H1 (cell line): ENCODE measurements around the gene SORBS1. TPM values are rescaled to one million over a fixed set of nuclear protein-coding genes. Genes with fewer than 3 reads are reported as not detected.

Experiments
- CTCF ChIA-PET: fragments of 300-600 bp; sonication (Branson Sonifier 250); formaldehyde crosslinking; loops from one replicate; lab custom pipeline; 2021; ENCODE audit not compliant: partially characterized antibody; lab: Charles Lee
- POLR2A ChIA-PET: fragments of 300-600 bp; sonication (Branson Sonifier 250); formaldehyde crosslinking; loops from one replicate; lab custom pipeline; 2021; ENCODE audit warnings: inconsistent platforms; ENCODE audit not compliant: partially characterized antibody; lab: Charles Lee
- DNase-seq, 2 experiments: peaks; one replicate each; pipeline versions ENCODE4 v3.0.0 to v3.0.0-alpha.2; 2010 to 2022; ENCODE audit warnings: low spot score in 2 of 2, low read depth in 1 of 2, mixed read lengths in 1 of 2
- FAIRE-seq: peaks from 2 replicates; lab custom pipeline; 2011; peaks lifted over from hg19 to GRCh38; lab: Jason Lieb, UNC
- H2AFZ ChIP-seq: 2 replicates; pipeline ENCODE4 v1.8.1; 2012; ENCODE audit warnings: low read length, inconsistent platforms
- H2AK5ac ChIP-seq: 2 replicates; pipeline ENCODE4 v1.6.1; 2013; ENCODE audit warnings: low read depth, low read length
- H2BK120ac ChIP-seq: replicated peaks from 2 replicates; pipeline ENCODE3; 2013; ENCODE audit warnings: low read depth, low read length, inconsistent platforms
- H2BK12ac ChIP-seq: 2 replicates; pipeline ENCODE4 v1.6.1; 2013; ENCODE audit warnings: low read depth, low read length
- H2BK15ac ChIP-seq: 2 replicates; pipeline ENCODE4 v1.6.1; 2013; ENCODE audit warnings: low read length
- H2BK20ac ChIP-seq: 2 replicates; pipeline ENCODE4 v1.6.1; 2013; ENCODE audit warnings: low read length
- H2BK5ac ChIP-seq: 2 replicates; pipeline ENCODE4 v1.6.1; 2013; ENCODE audit warnings: low read depth, low read length
- H3K14ac ChIP-seq: 2 replicates; pipeline ENCODE4 v1.6.1; 2013; ENCODE audit warnings: inconsistent platforms; ENCODE audit not compliant: insufficient read length
- H3K18ac ChIP-seq: 2 replicates; pipeline ENCODE4 v1.6.1; 2013; ENCODE audit warnings: low read length; ENCODE audit errors: extremely low read depth
- H3K23ac ChIP-seq: 2 replicates; pipeline ENCODE4 v1.6.1; 2013; ENCODE audit warnings: inconsistent platforms; ENCODE audit not compliant: insufficient read length
- H3K23me2 ChIP-seq: 2 replicates; pipeline ENCODE4 v1.6.1; 2013; ENCODE audit warnings: low read depth, low read length
- H3K27ac ChIP-seq: 2 replicates; pipeline ENCODE4 v1.6.1; 2011; ENCODE audit warnings: low read depth, low read length, inconsistent platforms
- H3K27me3 ChIP-seq, 4 experiments: replicated peaks in 1 of 4; 1 replicate in 1 of 4; 2 replicates in 3 of 4; pipeline versions ENCODE4 v1.6.1 to v1.8.1; 2011 to 2013; ENCODE audit warnings: low read length in 3 of 4, mild to moderate bottlenecking in 3 of 4, inconsistent platforms in 2 of 4, mixed read lengths in 2 of 4, moderate library complexity in 1 of 4; ENCODE audit not compliant: control insufficient read depth in 3 of 4, insufficient read depth in 3 of 4; ENCODE audit errors: extremely low read depth in 1 of 4
- H3K36me3 ChIP-seq, 4 experiments: 2 replicates each; pipeline versions ENCODE4 v1.6.1 to v1.8.1; 2011 to 2013; ENCODE audit warnings: mild to moderate bottlenecking in 4 of 4, low read length in 3 of 4, moderate library complexity in 2 of 4, control low read depth in 1 of 4, inconsistent platforms in 1 of 4; ENCODE audit not compliant: insufficient read depth in 4 of 4, control insufficient read depth in 2 of 4
- H3K4ac ChIP-seq: replicated peaks from 2 replicates; pipeline ENCODE3; 2013; ENCODE audit warnings: low read length, low read depth, mixed read lengths, inconsistent platforms; ENCODE audit not compliant: insufficient read length
- H3K4me1 ChIP-seq, 4 experiments: replicated peaks in 1 of 4; 1 replicate in 1 of 4; 2 replicates in 3 of 4; pipeline versions ENCODE4 v1.6.1 to v1.8.1; 2011 to 2013; ENCODE audit warnings: low read length in 3 of 4, inconsistent platforms in 2 of 4, mixed read lengths in 1 of 4; ENCODE audit not compliant: insufficient read depth in 4 of 4, control insufficient read depth in 3 of 4
- H3K4me2 ChIP-seq, 2 experiments: 2 replicates each; pipeline versions ENCODE4 v1.6.1 to v1.8.1; 2011 to 2013; ENCODE audit warnings: low read depth in 2 of 2, low read length in 2 of 2, control low read depth in 1 of 2, inconsistent platforms in 1 of 2, mild to moderate bottlenecking in 1 of 2; ENCODE audit not compliant: insufficient read depth in 1 of 2
- H3K4me3 ChIP-seq, 4 experiments: fragments of 200-600, 300-600 bp in 1 of 4; sonication (generic), shearing (Covaris generic), sonication (Bioruptor Twin) in 1 of 4; 2 replicates each; pipeline versions ENCODE4 v1.5.1 to v1.8.1; 2011 to 2016; ENCODE audit warnings: low read length in 4 of 4, low read depth in 3 of 4, control low read depth in 2 of 4, inconsistent platforms in 2 of 4, mild to moderate bottlenecking in 2 of 4, mixed read lengths in 1 of 4, moderate library complexity in 1 of 4; ENCODE audit not compliant: insufficient read depth in 2 of 4; ENCODE audit errors: extremely low read depth in 1 of 4
- H3K56ac ChIP-seq: replicated peaks from 2 replicates; pipeline ENCODE3; 2013; ENCODE audit warnings: low read depth, mild to moderate bottlenecking, mixed read lengths, low read length, inconsistent platforms; ENCODE audit not compliant: insufficient read length
- H3K79me1 ChIP-seq: 2 replicates; pipeline ENCODE4 v1.6.1; 2013; ENCODE audit warnings: low read depth, low read length, control low read depth
- H3K79me2 ChIP-seq, 2 experiments: 2 replicates each; pipeline versions ENCODE4 v1.6.1 to v1.8.1; 2012 to 2013; ENCODE audit warnings: low read length in 2 of 2, mild to moderate bottlenecking in 2 of 2, inconsistent platforms in 1 of 2; ENCODE audit not compliant: insufficient read depth in 2 of 2, control insufficient read depth in 1 of 2
- H3K9ac ChIP-seq, 4 experiments: replicated peaks in 1 of 4; 1 replicate in 1 of 4; 2 replicates in 3 of 4; pipeline versions ENCODE4 v1.6.1 to v1.8.1; 2011 to 2013; ENCODE audit warnings: low read depth in 3 of 4, low read length in 3 of 4, control low read depth in 2 of 4, mild to moderate bottlenecking in 2 of 4, moderate library complexity in 2 of 4, inconsistent platforms in 1 of 4; ENCODE audit errors: extremely low read depth in 1 of 4
- H3K9me3 ChIP-seq, 2 experiments: 2 replicates each; pipeline versions ENCODE4 v1.6.1 to v1.8.1; 2012 to 2013; ENCODE audit warnings: mild to moderate bottlenecking in 2 of 2, moderate library complexity in 2 of 2, control low read depth in 1 of 2, inconsistent platforms in 1 of 2, low read depth in 1 of 2, low read length in 1 of 2, mixed read lengths in 1 of 2; ENCODE audit not compliant: insufficient read depth in 2 of 2
- H4K20me1 ChIP-seq, 2 experiments: replicated peaks in 1 of 2; 2 replicates each; pipeline versions ENCODE3 to v1.8.1; 2011 to 2013; ENCODE audit warnings: inconsistent platforms in 2 of 2, low read length in 2 of 2, mild to moderate bottlenecking in 1 of 2; ENCODE audit not compliant: insufficient read depth in 2 of 2, control insufficient read depth in 1 of 2
- H4K5ac ChIP-seq: 2 replicates; pipeline ENCODE4 v1.6.1; 2013; ENCODE audit warnings: low read length, low read depth, mixed read lengths, inconsistent platforms; ENCODE audit not compliant: insufficient read length
- H4K8ac ChIP-seq: 2 replicates; pipeline ENCODE4 v1.8.0; 2013; ENCODE audit warnings: mild to moderate bottlenecking, moderate library complexity, low read length, inconsistent platforms; ENCODE audit not compliant: insufficient read depth; ENCODE audit errors: extremely low read depth
- H4K91ac ChIP-seq: replicated peaks from 2 replicates; pipeline ENCODE3; 2013; ENCODE audit warnings: low read length, mixed read lengths, inconsistent platforms; ENCODE audit not compliant: insufficient read length
- ASH2L ChIP-seq: fragments of 200-600, 300-600 bp; sonication (generic); IDR thresholded peaks from one replicate; pipeline ENCODE4 v1.7.1; 2017; ENCODE audit warnings: low read length
- BACH1 ChIP-seq: IDR thresholded peaks from 2 replicates; pipeline ENCODE4 v1.6.1; 2012; ENCODE audit warnings: low read length, improper control_type of control experiment
- CBX5 ChIP-seq: fragments of 300-800, 300-1000 bp; sonication (generic); IDR thresholded peaks from 2 replicates; pipeline ENCODE4 v1.7.1; 2016; ENCODE audit warnings: antibody characterized with exemption, low read length, low read depth
- CHD2 ChIP-seq: IDR thresholded peaks from 2 replicates; pipeline ENCODE4 v1.6.1; 2012; ENCODE audit warnings: low read length, improper control_type of control experiment
- TAF7 ChIP-seq: optimal IDR thresholded peaks from 2 replicates; pipeline ENCODE3; 2011; ENCODE audit warnings: low read depth, mild to moderate bottlenecking, inconsistent platforms, low read length, moderate library complexity, borderline replicate concordance
- WGBS, 2 experiments: shearing (Covaris generic) in 1 of 2; methylation state at CpG; one replicate each; pipeline versions ENCODE4 v1.1.6 to v1.1.7; 2013 to 2015; ENCODE audit warnings: low lambda C conversion rate in 2 of 2, mixed read lengths in 2 of 2, inconsistent platforms in 1 of 2, low coverage in 1 of 2, missing lambda C conversion rate in 1 of 2; ENCODE audit not compliant: insufficient replicate concordance in 2 of 2, insufficient coverage in 1 of 2, insufficient read length in 1 of 2; ENCODE audit errors: extremely low coverage in 1 of 2, missing lambda C conversion rate in 1 of 2; 5-methylcytosine and 5-hydroxymethylcytosine counted together
- polyA plus RNA-seq, 7 experiments: library from polyadenylated mRNA; depleted of rRNA in 3 of 7; stranded (reverse) in 5 of 7; unstranded in 2 of 7; fragments of >200 nt in 5 of 7; fragments of 200-250 nt in 2 of 7; gene quantifications; 1 replicate in 5 of 7; 2 replicates in 1 of 7; 4 replicates in 1 of 7; pipeline versions ENCODE4 v1.2.1 to v1.2.3, GENCODE V29; 2011 to 2013; ENCODE audit warnings: missing spikeins in 2 of 7, mixed read lengths in 2 of 7
- total RNA-seq: library from RNA; stranded (reverse); fragmentation: NEBNext Ultra II Directional; extraction: Animal tissue kit (Norgen Biotek cat#: 25700); gene quantifications from 2 replicates; pipeline ENCODE4 v1.2.1, GENCODE V29; 2021

Gene SORBS1
- total and polyA plus RNA-seq, 2 of the 8 experiments (the other 6 are each of a cell fraction or from before 2014, with no cell fraction given) = 16.0 to 35.0 TPM

DNA sequence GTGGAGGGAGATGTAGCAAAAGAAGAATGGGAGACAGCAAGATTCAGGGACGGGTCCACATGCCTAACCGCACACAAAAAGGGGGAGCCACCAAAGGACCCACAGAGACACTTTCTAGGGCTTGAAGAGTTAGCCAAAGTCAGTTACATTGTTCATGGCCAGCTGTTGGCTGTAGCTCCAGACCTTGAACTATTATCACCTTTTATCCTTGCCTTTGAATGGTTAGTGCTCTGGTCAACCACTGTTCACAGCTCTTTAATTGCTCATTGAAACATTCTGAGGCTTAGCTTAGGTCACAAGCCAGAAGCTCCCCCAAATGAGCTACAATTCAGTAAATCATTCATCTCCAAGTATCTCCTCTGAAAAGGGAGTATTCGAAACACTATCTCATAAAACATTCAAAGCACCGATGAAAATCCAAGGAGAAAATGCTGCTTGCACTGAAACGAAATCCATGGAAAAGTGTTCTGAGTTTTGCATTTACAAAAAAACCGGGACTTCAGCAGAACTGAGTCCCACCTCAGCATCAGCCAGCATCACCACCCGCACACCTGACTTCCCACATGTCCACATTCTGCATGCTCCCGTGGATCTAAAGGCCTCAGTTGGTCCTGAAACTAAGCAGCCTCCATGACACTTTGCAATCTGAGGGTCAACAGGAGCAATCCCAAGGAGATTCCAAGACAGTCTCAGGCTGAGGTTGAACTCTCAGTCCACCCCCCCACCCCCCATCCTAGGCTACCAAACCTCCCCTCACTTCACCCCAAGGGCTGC, 4.0 kb downstream of the SORBS1 start:
- no peaks in the 10 kb centered on the region for H3K36me3 ChIP-seq
- no peak overlapping the region for H3K4me3 ChIP-seq
- H2BK12ac ChIP-seq = 0 out of 2 replicates have a peak overlapping the region, but pooled peaks have one; percentile 4
- H3K4ac ChIP-seq = no peak overlapping the region
- CTCF ChIA-PET = interaction anchor here (0.7 to 4.4 kb wide), 9 partner anchors 8 to 152 kb away, joined by 3 to 25 read pairs (median 3); no protein-coding TSS in a partner anchor
- H3K14ac ChIP-seq = no peak overlapping the region
- no peak overlapping the region for H3K27ac ChIP-seq
- no peak overlapping the region for H4K5ac ChIP-seq
- H3K4me2 ChIP-seq = no peak overlapping the region
- H2BK20ac ChIP-seq = no peak overlapping the region
- no peak overlapping the region for H2AFZ ChIP-seq
- no peaks in the 10 kb centered on the region; a peak in 3 of 7 replicates for H3K27me3 ChIP-seq
- H3K23me2 ChIP-seq = peaks cover 14% of the 10 kb centered on the region
- H3K4me1 ChIP-seq = peaks cover 12 to 32% (median 21%) of the 10 kb centered on the region in 4 experiments
- FAIRE-seq (no peak), DNase-seq (no peak)
- no peak overlapping the region for H3K9ac ChIP-seq
- no peak overlapping the region for H3K56ac ChIP-seq
- 0 out of 2 replicates have a peak overlapping the region, but pooled peaks have one; percentile 20 for H2AK5ac ChIP-seq
- H3K9me3 ChIP-seq = no peaks in the 10 kb centered on the region
- no peak overlapping the region for H3K23ac ChIP-seq
- H4K91ac ChIP-seq = no peak overlapping the region
- no peak overlapping the region for H2BK120ac ChIP-seq
- H3K79me1 ChIP-seq = peaks cover 6% of the 10 kb centered on the region; the same call in 1 of the 2 replicates
- peaks cover 0 to 59% of the 10 kb centered on the region in 2 experiments; a peak in 2 of 4 replicates for H3K79me2 ChIP-seq
- peak overlapping the region; percentile 34; the same call in 1 of the 2 replicates for H2BK15ac ChIP-seq
- no peak overlapping the region for H3K18ac ChIP-seq
- 81% methylated on average over 8 of the region's 8 CpGs; no CpG with 5 or more reads in 1 of the 2 experiments for WGBS, 2 experiments
- POLR2A ChIA-PET = no interaction called here
- H2BK5ac ChIP-seq = no peak overlapping the region
- H4K8ac ChIP-seq = no peak overlapping the region
- TF ChIP-seq ASH2L = no peak
- no peak for TF ChIP-seq TAF7
- TF ChIP-seq BACH1 = no peak
- no peak for TF ChIP-seq CBX5
- TF ChIP-seq CHD2 = no peak
- peaks cover 7 to 11% of the 10 kb centered on the region in 2 experiments for H4K20me1 ChIP-seq
